ENCODE measurements around the gene CYTIP.

DNA sequence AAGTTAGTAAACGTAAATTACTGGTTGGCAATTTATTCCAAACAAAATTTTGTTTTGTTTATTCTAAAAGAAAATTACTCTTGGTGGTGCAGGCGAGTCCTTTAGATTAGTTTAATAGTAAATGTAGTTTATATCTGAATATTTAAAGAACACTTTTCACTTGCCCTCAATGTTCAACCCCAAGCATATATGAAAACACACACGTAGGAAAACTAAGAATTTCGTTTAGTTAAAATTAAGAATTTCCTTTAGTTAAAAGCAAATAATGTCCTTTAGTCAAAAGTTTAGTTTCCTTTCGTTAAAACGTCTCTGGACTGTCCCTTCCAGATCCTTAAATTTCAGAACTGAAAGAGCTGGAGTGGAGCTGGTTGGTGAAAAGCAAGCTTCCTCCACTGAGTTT, 19.1 kb upstream of the CYTIP start:
- TF ChIP-seq, protein P1, sequence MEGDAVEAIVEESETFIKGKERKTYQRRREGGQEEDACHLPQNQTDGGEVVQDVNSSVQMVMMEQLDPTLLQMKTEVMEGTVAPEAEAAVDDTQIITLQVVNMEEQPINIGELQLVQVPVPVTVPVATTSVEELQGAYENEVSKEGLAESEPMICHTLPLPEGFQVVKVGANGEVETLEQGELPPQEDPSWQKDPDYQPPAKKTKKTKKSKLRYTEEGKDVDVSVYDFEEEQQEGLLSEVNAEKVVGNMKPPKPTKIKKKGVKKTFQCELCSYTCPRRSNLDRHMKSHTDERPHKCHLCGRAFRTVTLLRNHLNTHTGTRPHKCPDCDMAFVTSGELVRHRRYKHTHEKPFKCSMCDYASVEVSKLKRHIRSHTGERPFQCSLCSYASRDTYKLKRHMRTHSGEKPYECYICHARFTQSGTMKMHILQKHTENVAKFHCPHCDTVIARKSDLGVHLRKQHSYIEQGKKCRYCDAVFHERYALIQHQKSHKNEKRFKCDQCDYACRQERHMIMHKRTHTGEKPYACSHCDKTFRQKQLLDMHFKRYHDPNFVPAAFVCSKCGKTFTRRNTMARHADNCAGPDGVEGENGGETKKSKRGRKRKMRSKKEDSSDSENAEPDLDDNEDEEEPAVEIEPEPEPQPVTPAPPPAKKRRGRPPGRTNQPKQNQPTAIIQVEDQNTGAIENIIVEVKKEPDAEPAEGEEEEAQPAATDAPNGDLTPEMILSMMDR (IDR thresholded peaks at IDR 0.05; ENCODE audit: poor library complexity, severe bottlenecking) = no peak
- TF ChIP-seq EP300 (conservative IDR thresholded peaks at IDR 0.05; ENCODE audit: poor library complexity, severe bottlenecking) (no peak), POLR2AphosphoS5 (IDR thresholded peaks at IDR 0.05) (no peak), TAF1 (IDR thresholded peaks at IDR 0.05; ENCODE audit: low read depth) (no peak)
